Ureter (tissue), 1 donor: Measurements from ENCODE around the gene CBX4. TPM values are rescaled to one million over a fixed set of nuclear protein-coding genes. Genes with fewer than 3 reads are reported as not detected.

Experiments used
- DNase-seq: peaks from one replicate; pipeline ENCODE4 v3.0.0-alpha.2; 2020; ENCODE audit warnings: low spot score
- total RNA-seq: library from RNA; stranded (reverse); gene quantifications from one replicate; pipeline ENCODE4 v1.2.4, GENCODE V29; 2023
- donor health status: DM: yes; HTN: yes; CAD: no.

CBX4 gene
- total RNA-seq, 1 donor from 2014 or later: 36.7 TPM

DNA sequence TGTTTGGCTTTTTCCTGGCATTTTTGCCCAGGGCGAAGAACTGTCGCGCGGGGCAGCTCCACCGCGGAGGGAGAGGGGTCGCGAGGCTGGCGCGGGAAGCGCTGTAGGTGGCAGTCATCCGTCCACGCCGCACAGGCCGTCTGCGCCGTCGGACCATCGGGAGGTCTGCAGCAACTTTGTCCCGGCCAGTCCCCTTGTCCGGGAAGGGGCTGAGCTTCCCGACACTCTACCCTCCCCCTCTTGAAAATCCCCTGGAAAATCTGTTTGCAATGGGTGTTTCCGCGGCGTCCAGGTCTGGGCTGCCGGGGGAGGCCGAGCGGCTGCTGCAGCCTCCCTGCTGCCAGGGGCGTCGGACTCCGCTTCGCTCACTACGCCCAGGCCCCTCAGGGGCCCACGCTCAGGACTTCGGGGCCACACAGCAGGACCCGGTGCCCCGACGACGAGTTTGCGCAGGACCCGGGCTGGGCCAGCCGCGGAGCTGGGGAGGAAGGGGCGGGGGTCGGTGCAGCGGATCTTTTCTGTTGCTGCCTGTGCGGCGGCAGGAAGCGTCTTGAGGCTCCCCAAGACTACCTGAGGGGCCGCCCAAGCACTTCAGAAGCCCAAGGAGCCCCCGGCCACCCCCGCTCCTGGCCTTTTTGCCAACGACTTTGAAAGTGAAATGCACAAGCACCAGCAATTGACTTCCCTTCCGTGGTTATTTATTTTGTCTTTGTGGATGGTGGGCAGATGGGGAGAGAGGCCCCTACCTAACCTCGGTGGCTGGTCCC, 2.3 kb upstream of the CBX4 start:
- no peak for DNase-seq

DNA sequence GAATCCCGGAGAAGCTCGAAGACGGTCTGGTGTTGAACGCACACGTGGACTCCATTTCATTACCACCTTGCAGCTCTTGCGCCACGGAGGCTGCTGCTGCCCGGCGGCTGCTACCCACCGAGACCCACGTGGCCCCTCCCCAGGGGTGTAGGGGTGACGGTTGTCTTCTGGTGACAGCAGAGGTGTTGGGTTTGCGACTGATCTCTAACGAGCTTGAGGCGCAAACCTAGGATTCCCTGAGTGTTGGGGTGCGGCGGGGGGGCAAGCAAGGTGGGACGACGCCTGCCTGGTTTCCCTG, 1.7 kb upstream of the CBX4 start:
- no peak for DNase-seq

DNA sequence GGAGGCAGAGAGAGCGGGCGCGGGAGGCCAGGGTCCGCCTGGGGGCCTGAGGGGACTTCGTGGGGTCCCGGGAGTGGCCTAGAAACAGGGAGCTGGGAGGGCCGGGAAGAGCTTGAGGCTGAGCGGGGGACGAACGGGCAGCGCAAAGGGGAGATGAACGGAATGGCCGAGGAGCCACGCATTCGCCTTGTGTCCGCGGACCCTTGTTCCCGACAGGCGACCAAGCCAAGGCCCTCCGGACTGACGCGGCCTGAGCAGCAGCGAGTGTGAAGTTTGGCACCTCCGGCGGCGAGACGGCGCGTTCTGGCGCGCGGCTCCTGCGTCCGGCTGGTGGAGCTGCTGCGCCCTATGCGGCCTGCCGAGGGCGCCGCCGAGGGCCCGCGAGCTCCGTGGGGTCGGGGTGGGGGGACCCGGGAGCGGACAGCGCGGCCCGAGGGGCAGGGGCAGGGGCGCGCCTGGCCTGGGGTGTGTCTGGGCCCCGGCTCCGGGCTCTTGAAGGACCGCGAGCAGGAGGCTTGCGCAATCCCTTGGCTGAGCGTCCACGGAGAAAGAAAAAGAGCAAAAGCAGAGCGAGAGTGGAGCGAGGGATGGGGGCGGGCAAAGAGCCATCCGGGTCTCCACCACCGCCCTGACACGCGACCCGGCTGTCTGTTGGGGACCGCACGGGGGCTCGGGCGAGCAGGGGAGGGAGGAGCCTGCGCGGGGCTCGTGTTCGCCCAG, 1.2 kb upstream of the CBX4 start:
- DNase-seq: peak; percentile 75

DNA sequence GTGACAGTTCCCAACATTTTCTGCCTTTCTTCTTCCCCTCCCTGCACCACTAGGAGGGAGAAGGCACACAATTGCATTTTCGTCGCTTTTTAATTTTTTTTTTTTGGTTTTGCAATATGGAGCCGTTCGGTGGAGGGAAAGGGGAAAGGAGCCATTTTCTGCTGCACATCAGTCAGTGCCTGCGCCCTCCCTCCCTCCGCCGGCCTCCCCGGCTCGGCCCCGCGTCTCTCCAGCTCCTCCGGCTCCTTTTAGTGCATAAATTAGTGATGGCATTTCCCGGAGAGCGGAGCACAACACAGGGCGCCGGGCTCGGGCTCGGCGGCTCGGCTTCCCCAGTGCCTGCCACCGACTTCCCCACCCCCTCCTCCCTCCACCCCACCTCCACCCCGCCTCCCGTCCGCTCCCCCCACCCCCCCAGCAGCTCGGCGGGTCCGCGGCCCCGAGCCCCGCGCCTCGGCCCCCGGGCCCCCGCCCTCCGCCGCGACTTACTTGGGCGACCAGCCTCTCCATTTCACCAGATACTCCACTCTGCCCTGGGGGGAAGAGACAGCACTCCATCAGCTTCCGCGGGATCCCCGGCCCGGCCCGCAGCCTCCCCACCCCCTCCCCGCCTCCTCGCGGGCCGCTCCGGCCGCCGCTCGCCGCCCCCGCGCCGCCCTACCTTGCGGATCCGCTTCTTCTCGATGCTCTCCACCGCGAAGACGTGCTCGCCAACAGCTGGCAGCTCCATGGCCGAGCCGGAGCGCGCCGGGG, 542 bp downstream of the CBX4 start:
- DNase-seq: peak; percentile 65

DNA sequence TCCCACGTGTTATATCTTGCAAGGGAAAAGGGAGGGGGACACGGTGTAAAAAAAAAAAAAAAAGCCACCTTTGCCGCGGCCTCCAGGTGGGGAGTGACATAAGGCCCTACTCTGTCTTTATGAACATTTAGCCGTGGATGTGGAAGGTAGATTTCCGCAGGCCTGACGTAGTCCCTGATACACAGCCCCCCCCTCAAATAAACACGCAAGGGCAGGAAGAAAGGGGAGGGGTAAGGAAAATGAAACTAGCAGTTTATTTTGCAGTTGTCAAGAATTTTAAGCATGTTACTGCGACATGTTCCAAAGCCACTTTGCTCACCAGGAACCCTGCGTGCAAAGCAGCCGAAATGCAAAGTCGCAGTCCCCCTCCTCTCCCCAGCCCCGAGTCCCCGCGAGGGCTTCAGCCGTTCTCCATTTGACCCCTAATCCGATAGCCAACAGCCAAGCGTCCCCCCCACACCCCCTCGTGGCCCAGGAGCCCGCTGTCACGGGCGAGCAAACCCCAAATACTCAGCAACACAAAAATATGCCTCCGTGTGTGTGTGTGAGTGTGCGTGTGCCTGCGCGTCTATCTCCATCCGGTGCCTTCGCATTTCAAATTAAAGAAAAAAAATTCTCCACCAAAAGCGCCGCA, 1.2 kb downstream of the CBX4 start:
- DNase-seq: peak; percentile 57

DNA sequence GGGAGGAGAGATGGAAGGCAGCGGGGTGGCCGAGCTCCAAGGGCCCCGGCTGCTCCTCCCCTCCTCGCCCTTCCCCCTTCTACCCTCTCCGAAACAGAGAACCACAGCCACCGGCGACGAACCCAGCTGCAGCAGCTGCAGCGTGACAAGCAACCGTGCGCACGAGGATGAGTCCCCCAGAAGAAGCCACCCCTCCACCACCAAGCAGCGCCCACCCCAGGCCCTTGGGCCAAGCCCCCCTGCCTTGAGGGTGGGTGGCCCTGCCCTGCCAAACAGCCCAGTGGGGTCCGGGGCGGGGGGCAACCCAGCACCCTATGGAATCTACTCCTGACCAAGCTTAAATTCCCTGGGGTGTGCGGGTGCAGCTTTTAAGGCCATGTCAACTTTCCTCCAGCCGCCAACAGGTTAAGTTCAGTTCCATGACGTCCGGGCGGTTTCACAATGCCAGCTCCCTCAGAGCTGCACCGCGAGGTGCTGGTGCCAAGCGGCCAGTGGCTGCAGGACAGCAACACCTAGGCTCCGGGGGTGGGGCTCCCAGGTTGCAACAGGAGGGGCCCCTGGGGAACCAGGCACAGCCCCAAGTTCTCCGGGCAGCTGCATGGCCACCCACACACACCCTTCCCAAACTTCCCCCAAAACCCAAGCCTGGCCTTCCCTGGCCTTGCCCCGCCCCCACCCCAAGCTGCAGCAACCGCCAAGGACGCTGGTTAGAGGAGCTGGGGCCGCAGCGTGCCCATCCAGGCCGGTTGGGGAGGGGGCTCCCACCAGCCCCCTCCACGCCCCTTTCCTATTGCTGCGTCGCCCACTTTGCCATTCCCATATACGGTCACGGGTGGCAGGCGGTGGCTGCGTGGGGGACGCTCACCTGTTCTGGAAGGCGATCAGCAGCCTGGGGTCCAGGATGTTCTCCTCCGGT, 2.0 kb downstream of the CBX4 start:
- DNase-seq: peak; percentile 87

DNA sequence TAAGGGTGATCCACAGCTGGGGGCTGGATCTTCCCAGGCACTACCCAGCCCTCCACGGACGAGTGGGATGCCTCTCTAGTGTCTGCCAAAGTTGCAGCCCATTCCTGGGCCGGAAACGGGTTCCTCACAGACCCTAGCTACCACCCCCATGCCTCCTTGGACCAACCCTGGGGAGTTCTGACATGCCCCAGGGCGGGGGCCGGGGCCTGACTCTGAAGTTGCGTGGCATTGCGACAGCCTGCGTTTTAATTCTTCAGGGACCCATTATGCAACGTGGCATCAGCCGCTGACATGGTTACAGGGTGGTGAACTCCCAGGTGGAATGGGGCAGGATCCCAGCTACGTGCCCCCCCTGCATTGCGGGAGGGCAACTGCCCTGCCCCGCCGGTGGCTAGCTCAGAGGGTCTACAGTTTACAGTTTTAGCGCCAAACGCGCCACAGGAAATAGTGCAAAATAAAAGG, 2.7 kb downstream of the CBX4 start:
- DNase-seq: peak; percentile 53

DNA sequence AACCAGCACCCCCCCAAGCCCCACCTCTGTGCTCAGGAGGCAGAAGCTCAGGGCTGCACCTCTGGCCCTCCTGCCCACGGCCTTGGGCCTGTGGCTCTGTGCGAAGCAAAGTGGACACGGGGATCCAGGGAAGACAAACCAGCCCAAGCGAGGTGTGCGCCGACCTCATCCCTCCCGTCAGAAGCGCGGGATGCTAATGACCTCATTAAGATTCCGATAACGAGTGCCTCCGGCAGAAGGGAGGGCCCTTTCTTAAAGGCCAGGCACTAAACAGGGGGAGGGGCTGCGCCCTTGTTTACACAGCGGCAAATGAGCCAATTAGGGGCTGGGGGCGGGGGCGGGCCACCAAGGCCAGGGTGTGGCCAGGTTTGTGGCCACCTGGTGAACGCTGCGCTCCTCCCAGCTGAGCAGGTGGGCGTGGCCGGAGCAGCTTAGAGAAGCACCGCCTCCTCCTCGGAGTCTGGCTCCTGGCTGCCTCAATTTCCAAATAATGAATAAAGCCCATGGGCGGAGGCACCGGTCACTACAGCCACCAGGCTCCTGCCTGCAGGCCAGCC, 3.2 kb downstream of the CBX4 start:
- DNase-seq: no peak

DNA sequence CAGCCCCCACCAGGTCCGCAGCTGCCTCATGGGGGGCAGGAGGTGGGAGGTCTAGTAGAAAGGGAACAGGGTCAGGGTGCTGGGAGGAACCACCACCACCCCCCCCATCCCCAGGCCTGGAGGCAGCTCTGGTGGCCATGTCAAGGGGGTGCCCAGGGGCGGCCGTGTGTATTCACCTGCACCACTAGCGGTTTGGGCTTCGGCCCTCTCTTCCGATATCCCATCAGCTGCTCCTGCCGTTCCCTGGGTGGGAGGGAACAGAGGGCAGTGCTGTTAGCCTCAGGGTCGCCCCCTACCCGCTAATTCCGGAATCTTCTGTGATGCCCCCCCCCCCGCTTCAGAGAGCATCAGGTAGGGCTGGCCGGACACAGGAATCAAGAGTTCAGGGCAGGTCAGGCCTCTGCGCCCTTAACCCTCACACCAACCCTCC, 3.8 kb downstream of the CBX4 start:
- no peak for DNase-seq

DNA sequence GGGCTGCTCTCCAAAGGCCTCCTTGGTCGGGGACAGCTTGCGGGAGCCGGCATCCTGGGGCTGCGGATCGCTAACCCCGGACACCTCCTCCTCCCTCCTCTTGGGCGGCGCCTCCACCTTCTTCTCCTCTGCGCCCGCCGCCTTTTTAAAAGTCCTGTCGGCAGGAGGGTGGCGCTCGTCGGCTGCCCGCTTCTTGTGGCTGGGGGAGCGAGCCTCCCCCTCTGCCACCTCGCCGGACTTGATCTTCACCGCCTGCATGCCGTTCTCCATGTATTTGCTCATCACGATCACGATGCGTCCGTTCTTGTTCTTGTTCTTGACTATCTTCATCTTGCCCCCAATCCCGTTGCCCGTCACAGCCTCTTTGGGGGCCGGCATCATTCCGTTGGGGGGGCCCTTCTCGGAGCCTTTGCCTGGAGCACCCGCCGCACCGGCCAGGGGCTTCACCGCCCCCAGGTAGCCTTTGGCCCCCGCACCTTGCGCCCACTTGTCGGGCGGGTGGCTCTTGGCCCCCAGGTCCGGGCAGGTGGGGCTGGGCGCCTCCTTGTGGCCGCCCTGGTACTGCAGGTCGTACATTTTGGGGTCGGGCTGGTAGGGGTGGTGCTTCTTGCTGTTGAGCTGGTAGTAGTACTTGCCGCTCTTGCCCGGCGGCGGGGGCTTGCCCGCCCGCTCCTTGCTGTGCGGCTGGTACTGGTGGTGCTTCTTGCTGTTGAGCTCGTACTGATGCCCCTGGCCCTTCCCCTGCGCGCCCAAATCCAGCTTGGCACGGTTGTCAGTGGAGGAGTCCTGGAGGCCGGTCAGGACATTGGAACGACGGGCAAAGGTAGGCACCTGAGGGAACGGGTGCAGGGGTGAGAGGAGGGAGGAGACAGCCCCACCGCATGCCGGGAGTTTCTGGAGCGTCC, 4.4 kb downstream of the CBX4 start:
- DNase-seq: no peak

DNA sequence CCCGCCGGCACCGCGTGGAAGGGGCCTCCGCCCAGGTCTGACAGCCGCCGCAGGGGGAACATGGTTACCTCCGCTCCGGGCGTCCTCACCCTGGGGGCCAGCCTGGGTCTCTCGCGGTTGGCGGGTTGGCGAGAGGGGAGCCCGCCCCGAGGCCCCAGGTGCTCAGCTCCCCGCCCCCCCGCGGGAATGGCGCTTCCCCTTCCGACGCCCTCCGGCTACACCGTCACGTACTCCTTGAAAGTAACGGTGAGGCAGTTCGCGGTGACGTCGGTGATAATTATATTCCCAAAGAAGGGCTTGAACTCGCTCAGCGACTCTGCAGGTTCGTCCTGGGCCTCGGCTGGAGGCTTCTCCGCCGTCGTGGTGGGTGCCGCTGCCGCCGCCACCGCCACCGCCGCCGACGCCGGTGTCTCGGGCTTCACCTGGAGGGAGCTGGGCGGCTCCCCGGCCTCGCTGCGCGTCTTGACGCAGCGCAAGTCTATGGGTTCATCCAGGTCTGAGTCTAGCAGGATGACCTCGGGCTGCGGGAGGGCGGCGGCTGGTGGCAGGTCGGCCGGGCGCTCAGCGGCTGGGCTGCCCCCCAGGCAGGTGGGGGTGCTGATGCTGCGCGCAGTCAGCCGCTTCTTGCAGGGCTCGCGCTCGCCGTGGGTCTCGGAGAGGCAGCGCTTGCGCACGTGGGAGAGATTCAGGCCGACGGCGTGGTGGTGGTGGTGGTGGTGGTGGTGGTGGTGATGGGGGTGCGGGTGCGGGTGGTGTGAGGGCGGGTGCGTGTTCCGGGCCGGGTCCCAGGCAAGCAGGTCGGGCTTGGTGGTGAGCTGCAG, 5.3 kb downstream of the CBX4 start:
- DNase-seq: no peak

DNA sequence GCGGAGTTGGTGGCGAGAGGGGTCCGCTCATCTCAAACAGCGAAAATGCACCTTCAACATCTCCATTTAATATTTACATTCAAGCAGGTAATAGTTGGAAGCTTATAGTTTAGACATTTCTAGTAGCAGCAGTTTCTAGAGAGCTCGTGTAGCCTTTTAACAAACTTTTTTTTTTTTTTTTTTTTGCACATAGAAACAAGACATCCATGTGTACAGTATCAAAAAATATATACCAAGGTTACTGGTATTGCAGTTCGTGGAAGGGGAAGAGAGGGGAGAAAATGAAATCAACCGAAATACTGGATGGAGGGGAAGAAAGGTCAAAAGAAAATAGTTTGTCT, 6.2 kb downstream of the CBX4 start:
- no peak for DNase-seq

DNA sequence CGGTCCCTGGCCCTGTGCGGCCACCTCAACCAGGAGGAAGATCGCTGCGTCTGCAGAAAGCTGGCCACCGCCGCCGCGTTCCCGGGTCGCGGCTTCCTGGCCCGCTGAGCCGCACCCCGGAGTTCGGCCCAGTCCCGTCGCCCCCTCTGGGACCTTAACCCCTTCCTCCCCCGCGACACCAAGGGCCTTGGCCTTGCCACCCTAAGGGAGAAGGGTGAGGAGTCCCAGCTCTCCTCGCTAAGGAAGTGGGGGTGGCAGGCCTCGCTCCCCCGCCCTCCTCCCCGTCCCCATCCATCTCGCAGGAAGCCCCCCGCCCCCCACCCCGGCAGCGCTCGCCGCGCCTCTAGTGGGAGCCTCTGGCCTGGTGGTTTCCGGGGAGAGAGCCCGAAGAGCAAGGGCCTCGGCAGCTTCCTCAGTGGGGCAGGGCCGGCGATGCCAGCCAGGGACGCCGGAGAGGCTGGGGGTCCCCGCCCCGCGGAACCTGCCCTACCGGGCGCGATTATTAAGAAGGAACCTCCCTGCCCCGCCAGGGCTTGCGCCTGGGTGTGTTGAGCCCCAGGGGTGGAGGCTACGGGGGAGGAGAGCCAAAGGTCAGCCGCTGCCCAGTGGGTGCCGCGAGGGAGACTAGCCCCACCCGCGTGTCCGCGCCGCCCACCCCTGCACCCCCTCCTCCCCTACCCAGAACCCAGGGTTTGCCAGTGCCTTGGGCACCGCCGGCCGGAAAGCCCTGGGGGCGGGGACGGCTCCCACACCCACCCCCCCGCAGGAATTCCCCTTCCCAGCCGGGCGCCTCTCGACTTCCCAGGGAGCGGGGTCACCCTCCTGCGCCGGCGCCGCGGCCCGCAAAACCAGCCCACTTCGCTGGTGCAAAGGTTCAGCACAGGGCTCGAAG, 6.8 kb downstream of the CBX4 start:
- DNase-seq: peak; percentile 64

DNA sequence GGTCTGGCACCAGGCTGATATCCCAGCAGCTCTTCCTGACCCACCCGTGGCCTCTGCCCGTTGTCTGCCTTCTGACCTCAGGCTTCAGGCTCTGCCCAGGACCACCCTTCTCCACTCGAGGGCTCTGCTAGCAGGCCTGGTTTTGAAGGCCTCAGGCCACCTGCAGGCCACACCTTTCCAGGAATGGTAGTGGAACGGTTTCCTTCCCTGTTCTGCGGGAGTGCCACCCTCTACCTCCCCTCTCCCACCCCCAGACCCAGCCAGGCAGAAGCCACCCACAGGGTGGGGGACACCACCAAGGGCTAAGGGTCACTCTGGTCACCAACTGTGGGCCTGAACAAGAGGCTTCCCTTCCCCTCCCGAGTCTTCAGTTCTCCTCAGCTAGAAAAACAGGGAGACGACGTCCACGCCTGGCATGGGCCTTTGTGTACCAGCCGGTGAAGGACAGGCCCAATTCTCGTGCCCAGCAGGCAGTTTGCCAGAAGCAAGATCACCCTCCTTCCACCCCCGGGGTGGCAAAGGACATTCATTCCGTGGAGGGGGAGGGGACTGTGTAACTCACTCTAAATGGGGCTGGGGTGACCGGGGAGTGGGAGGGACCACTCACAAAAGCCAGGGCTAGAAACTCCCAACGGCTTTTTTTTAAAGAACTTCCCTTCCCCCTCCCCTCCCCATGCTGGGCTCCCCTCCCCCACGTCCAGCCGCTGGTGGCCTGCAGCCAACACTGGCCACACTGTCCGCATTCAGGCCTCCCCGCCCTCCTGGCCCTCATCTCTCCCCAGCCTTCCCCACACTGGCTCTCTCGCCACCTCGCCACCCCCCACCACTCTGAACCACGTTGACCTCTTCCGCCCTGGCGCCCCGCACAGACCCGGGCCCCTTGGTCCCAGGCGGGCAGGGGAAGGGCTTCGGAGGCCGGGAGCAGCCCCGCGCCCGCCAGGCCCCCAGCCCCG, 7.7 kb downstream of the CBX4 start:
- DNase-seq: peak; percentile 74

DNA sequence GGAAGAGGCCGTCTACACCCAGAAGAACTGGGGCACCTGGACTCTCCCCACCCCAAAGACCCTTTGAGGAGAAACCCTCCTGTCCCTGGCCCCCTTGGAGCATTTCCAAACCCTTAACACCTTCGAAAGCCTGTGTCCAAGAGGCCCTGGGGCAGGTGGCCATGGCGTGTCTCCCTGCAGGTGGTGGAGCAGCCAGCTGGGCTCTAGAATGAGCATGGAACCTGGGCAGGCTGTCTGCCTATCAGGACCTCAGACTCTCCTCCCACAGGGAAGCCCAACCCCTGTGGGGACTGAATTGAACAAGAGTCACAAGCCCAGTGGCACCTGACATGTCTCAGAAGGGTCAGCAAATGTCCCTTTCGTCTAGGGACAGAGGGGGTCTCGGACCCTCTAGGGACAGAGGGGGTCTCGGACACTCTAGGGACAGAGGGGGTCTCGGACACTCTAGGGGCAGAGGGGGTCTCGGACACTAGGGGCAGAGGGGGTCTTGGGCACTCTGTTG, 8.4 kb downstream of the CBX4 start:
- no peak for DNase-seq

DNA sequence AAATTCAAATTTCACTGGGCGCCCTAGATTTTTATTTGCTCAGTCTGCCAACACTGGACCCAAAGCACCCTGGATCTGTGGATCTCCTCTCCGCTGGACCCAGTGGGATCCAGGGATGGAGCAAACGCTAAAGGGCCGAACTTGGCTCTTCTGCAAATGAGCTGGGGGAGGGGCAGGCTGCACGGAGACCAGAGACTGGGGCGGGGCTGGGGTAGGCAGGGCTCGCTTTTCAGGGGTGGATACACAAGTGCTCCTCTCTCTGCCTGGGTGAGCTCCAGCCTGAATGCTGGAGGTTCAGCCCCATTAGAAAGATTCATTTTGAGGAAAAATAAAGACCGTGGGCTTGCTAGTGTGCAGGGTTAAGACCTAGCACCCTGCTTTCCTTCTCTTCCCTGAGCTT, 8.9 kb downstream of the CBX4 start:
- DNase-seq: no peak

DNA sequence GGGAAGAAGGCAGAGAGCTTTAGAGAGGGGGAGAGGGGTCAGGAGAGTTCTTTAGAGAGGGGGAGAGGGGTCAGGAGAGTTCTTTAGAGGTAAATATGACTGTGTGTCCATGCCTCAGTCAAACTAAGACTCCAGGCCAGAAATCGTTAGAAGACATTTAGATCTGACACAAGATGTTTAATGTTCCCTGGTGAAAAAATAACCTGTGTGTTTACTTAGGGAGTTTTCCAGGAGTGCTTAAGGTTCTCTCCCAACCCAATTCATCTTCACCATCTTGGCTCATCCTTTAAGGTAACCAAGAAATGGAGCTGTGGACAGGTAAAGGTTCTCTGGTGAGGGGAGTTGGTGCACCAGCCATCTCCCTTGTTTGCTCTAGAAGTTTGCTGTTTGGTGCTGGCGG, 9.8 kb downstream of the CBX4 start:
- DNase-seq: no peak
